ENCODE measurements around the gene CAST. TPM values are rescaled to one million over a fixed set of nuclear protein-coding genes. Genes with fewer than 3 reads are reported as not detected.

CAST gene
- total RNA-seq, 4 donors from 2014 or later: 247 to 316 (median 259) TPM

DNA sequence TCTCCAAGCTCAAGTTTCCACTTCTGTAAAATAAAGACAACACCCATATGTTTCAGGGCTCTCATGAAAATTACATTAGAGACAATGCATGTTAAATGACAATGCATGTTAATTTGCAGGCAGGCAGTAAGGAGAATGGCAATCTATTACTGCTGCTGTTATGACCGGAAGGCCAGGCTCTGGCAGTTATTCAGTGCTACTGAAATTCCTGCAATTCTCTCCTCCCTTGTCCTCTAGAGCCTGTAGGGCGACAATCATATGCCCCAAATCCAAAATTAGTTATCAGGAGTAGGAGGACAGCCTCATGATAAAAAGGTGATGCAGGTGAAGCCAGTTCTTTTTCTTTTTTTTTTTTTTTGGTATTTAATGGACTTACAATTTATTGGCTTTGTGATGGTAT is 42.2 kb upstream of the CAST start:
- Histone ChIP-seq H3K9me3 (no peaks in the 10 kb centered on the region), H3K27ac (no peak overlapping the region), H3K4me1 (peaks cover 0 to 5% (median 0%) of the 10 kb centered on the region in 4 donors), H3K27me3 (no peaks in the 10 kb centered on the region), H3K4me3 (no peak overlapping the region), H3K36me3 (no peaks in the 10 kb centered on the region)
- 84 to 86% methylated on average over 2 of the region's 2 CpGs for WGBS, 2 donors
- TF ChIP-seq POLR2A (IDR thresholded peaks at IDR 0.05): no peak
- TF ChIP-seq EP300 (IDR thresholded peaks at IDR 0.05): no peak
- TF ChIP-seq, protein P1, sequence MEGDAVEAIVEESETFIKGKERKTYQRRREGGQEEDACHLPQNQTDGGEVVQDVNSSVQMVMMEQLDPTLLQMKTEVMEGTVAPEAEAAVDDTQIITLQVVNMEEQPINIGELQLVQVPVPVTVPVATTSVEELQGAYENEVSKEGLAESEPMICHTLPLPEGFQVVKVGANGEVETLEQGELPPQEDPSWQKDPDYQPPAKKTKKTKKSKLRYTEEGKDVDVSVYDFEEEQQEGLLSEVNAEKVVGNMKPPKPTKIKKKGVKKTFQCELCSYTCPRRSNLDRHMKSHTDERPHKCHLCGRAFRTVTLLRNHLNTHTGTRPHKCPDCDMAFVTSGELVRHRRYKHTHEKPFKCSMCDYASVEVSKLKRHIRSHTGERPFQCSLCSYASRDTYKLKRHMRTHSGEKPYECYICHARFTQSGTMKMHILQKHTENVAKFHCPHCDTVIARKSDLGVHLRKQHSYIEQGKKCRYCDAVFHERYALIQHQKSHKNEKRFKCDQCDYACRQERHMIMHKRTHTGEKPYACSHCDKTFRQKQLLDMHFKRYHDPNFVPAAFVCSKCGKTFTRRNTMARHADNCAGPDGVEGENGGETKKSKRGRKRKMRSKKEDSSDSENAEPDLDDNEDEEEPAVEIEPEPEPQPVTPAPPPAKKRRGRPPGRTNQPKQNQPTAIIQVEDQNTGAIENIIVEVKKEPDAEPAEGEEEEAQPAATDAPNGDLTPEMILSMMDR (IDR thresholded peaks at IDR 0.05): no peak
- DNase-seq (ENCODE audit: low spot score in 2 of 2): no peak

DNA sequence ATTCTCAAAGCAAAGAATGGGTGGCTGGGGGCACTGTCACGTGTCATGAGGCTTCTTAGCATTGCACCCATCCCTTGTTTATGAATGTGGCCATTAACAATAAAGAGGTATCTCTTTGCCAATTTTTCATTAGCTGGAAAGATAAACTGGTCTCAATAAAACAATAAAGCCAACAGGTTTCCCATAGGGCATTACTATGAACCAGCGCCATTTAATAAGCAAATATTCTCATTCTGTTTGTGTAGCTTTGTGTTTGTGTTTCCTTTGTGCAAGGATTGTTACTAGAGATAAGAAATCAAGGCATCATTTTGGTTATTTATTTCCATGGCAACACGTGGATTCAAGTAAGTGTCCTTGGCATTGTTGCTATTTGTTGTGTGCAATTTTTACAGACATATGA is 37.6 kb upstream of the CAST start:
- Histone ChIP-seq H3K9me3 (no peaks in the 10 kb centered on the region), H3K4me1 (no peaks in the 10 kb centered on the region), H3K27ac (no peak overlapping the region), H3K36me3 (no peaks in the 10 kb centered on the region), H3K4me3 (no peak overlapping the region), H3K27me3 (no peaks in the 10 kb centered on the region)
- no peak for DNase-seq (ENCODE audit: low spot score in 2 of 2)
- TF ChIP-seq EP300 (IDR thresholded peaks at IDR 0.05): no peak
- TF ChIP-seq, protein P1 (IDR thresholded peaks at IDR 0.05): no peak
- no peak for TF ChIP-seq POLR2A (IDR thresholded peaks at IDR 0.05)
- 70 to 76% methylated on average over 3 of the region's 3 CpGs for whole genome bisulfite sequencing, 2 donors

DNA sequence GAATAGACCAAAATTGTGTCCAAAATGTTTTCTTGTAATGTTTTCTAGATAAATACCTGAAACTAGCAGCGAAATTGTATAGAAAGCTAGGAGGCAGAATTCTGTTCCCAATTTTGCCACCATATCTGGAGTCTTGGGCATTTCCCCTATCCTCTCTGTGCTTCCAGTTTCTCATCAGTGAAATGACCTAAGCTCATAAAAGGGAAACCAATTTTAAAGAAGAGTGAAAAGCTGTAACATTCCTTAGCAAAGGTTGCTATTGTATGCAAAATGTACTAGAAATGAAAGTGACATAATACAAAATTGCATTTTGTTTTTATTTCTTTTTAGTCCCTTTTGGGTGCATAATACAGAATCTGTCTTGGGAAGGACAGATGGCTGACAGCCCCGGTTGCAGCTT is 36.8 kb upstream of the CAST start:
- TF ChIP-seq POLR2A (IDR thresholded peaks at IDR 0.05) (no peak), EP300 (IDR thresholded peaks at IDR 0.05) (no peak)
- TF ChIP-seq, protein P1 (IDR thresholded peaks at IDR 0.05): no peak
- no peaks in the 10 kb centered on the region for H3K36me3 ChIP-seq
- H3K9me3 ChIP-seq: no peaks in the 10 kb centered on the region
- H3K4me1 ChIP-seq: peaks cover 0 to 4% (median 0%) of the 10 kb centered on the region in 4 donors
- no peak for DNase-seq (ENCODE audit: low spot score in 2 of 2)
- no peaks in the 10 kb centered on the region for H3K27me3 ChIP-seq
- H3K4me3 ChIP-seq: no peak overlapping the region
- H3K27ac ChIP-seq: no peak overlapping the region
- 78 to 80% methylated on average over 2 of the region's 2 CpGs for WGBS, 2 donors

DNA sequence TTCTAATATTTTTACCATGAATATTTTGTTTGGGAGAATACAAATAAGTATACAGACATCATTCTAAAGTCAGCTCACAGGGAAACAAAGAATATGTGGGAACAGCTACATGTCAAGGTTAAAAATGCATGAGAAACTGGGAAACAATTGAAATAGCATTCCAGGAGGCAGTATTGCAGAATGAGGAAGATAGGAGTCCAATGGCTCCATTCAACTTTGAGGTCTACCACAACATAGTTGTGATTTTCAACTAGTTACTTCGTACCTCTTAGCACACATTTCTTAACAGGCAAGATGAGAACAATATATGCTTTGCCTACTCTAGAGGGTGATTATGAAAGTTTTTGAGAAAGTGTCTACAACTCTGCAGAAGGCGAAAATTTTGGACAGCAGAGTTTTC is 35.2 kb upstream of the CAST start:
- H3K27ac ChIP-seq: no peak overlapping the region
- no peak overlapping the region for H3K4me3 ChIP-seq
- TF ChIP-seq EP300 (IDR thresholded peaks at IDR 0.05): no peak
- H3K36me3 ChIP-seq: no peaks in the 10 kb centered on the region
- WGBS, 2 donors: 78 to 93% methylated on average over 2 of the region's 2 CpGs
- no peaks in the 10 kb centered on the region for H3K27me3 ChIP-seq
- no peak for DNase-seq (ENCODE audit: low spot score in 2 of 2)
- peaks cover 0 to 4% (median 0%) of the 10 kb centered on the region in 4 donors for H3K4me1 ChIP-seq
- H3K9me3 ChIP-seq: no peaks in the 10 kb centered on the region

DNA sequence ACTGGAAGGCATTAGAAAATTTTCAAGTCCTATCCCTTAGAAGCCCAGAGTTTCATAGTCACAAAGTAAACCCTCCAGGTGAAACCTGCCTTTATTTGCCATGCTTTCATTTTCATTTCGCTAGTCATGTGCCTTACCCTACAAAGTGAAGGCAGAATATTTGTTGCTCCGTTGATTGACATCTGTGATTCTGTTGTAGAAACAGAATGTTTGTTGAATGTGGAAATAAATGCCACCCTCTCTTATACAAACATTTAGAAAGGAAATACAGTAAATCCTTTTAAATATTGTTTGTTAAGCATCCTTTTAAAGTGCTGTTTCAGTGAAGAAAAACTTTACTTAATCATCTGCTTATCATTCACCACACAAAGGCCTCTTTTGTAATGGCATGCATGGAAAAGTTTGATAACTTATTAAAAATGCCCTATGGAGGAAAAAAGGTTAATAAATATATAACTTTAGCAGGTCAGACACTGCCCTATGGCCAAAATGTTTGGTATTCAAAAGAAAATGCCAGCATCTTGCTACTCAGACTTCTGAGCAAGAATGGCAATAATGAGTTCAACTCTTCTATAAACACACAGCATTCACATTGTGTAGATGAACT is 34.3 kb upstream of the CAST start:
- Histone ChIP-seq H3K27me3 (no peaks in the 10 kb centered on the region), H3K36me3 (no peaks in the 10 kb centered on the region), H3K9me3 (no peaks in the 10 kb centered on the region), H3K27ac (no peak overlapping the region), H3K4me3 (no peak overlapping the region), H3K4me1 (peaks cover 0 to 4% (median 0%) of the 10 kb centered on the region in 4 donors)
- WGBS, 2 donors: 78 to 85% methylated on average over 2 of the region's 2 CpGs
- DNase-seq (ENCODE audit: low spot score in 2 of 2): no peak
- no peak for TF ChIP-seq POLR2A (IDR thresholded peaks at IDR 0.05)
- TF ChIP-seq, protein P1 (IDR thresholded peaks at IDR 0.05): no peak
- no peak for TF ChIP-seq EP300 (IDR thresholded peaks at IDR 0.05)

Data from tibial nerve (tissue), 4 donors.